ENCODE data around the gene LOXL1. TPM values are rescaled to one million over a fixed set of nuclear protein-coding genes. Genes with fewer than 3 reads are reported as not detected.
A peak's percentile ranks its signal among the peaks of the same experiment; 100 is the strongest.

Gene LOXL1
- total RNA-seq, 1 donor from 2014 or later = 11.1 TPM

DNA sequence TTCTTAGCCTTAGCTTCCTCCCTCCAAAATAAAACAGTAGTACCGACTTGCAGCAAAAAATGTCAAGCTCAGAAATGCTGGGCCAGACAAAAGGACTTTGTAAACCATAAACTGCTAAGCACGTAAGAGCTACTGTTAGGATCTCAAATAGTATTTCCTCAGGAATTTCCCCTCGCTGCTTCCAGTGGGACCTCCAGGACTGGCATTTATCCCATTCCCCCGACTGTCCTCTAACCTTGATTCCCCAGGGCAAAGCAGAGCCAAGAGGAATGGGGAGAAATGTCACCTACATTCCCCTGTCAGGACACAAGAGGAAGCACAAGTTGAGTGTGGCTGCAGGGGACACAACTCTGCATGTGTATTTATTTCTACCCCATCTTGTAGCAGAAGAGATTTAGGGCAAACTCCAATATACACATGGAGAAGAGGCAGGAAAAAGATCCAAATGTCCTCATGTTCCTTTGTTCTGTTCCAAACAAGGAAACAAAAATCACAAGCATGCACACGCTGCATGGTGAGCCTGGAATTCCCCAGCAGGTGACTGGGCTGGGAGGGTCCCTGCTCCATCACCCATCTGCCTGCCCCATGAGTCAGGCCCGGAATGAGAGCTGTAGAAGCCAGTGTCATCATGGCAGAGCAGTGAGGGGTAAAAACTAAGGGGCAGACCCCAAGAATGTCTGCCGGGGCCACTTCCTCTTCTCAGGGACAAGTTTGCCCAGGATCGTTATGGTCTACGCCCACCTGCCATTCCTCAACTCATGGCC is 61.6 kb downstream of the LOXL1 start:
- Histone ChIP-seq H3K27me3 (no peaks in the 10 kb centered on the region), H3K4me3 (no peak overlapping the region), H3K27ac (peak overlapping the region; percentile 80), H3K4me1 (peaks cover 69% of the 10 kb centered on the region), H3K36me3 (no peaks in the 10 kb centered on the region), H3K9me3 (no peaks in the 10 kb centered on the region)
- TF ChIP-seq, protein P1, sequence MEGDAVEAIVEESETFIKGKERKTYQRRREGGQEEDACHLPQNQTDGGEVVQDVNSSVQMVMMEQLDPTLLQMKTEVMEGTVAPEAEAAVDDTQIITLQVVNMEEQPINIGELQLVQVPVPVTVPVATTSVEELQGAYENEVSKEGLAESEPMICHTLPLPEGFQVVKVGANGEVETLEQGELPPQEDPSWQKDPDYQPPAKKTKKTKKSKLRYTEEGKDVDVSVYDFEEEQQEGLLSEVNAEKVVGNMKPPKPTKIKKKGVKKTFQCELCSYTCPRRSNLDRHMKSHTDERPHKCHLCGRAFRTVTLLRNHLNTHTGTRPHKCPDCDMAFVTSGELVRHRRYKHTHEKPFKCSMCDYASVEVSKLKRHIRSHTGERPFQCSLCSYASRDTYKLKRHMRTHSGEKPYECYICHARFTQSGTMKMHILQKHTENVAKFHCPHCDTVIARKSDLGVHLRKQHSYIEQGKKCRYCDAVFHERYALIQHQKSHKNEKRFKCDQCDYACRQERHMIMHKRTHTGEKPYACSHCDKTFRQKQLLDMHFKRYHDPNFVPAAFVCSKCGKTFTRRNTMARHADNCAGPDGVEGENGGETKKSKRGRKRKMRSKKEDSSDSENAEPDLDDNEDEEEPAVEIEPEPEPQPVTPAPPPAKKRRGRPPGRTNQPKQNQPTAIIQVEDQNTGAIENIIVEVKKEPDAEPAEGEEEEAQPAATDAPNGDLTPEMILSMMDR (IDR thresholded peaks at IDR 0.05) = no peak
- no peak for DNase-seq
- no peak for ATAC-seq
- intact Hi-C loops (cut with DNase I) = no loop called here

DNA sequence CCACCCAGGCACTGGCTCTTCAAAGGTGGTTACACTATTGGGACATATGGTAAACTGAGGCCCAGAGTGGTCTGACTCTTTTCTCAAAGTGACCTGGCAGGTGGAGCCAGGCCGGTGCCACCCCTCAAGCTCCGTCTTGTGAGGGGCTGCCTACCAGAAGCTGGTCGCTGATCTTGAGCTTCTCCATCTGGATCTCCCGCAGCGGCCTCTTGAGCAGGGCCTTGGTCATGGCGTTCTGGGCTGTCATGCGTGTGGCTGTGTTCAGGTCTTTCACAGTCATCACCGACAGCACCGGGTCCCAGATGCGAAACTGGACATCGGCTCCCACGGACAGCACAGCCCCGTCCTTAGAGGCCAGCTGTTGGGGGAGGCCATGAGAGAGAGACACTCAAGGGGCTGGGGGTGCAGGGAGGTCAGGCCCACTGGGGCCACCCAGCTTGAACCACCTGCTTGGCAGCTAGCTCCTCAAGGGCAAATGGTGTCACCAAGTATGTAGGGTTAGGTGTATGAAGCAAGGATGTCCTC is 62.2 kb downstream of the LOXL1 start:
- Histone ChIP-seq H3K4me1 (peaks cover 69% of the 10 kb centered on the region), H3K4me3 (no peak overlapping the region), H3K36me3 (no peaks in the 10 kb centered on the region), H3K27me3 (no peaks in the 10 kb centered on the region), H3K9me3 (no peaks in the 10 kb centered on the region), H3K27ac (peak overlapping the region; percentile 80)
- intact Hi-C loops (cut with DNase I) = no loop called here
- TF ChIP-seq, protein P1 (IDR thresholded peaks at IDR 0.05) = no peak
- DNase-seq (no peak), ATAC-seq (no peak)

DNA sequence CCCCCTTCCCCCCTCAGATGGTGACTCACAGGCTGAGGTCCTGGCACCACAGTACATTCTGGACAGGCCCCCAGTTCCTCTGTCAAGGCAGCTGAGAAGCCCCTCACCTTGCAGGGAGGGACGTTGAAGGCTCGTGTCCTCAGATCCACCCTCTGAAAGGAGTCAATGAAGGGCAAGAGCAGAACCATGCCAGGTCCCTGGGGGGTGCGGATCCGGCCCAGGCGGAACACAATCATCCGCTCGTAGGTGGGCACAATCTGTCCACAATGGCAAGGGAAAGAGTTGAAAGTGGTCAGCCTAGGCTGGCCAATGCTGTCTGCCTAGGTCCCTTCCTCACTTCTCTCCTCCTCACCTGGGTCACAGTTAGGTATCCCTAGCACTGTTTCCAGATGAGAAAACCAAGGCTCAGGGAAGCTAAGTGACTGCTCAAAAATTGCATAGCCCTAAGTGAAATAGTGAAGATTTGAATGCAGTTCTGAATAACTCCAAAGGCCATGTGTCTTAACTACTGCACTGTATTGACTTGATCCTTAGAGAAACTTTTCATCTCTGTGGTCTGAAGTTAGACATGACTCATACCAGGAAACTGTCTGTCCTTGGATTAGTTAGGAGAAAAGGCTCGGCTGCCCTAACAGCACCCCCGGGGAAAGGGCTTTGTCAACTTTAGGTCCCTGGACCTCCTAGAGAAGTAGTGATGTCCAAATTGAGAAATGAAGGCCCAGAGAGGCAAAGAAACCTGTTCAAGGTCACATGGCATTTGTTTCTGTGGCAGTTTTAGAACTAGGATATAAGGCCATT is 62.9 kb downstream of the LOXL1 start:
- Histone ChIP-seq H3K4me3 (no peak overlapping the region), H3K9me3 (no peaks in the 10 kb centered on the region), H3K4me1 (peaks cover 68% of the 10 kb centered on the region), H3K27ac (peak overlapping the region; percentile 80), H3K27me3 (no peaks in the 10 kb centered on the region), H3K36me3 (no peaks in the 10 kb centered on the region)
- DNase-seq (peak; percentile 11), ATAC-seq (no peak)
- TF ChIP-seq, protein P1 (IDR thresholded peaks at IDR 0.05) = no peak
- intact Hi-C loops (cut with DNase I) = no loop called here

DNA sequence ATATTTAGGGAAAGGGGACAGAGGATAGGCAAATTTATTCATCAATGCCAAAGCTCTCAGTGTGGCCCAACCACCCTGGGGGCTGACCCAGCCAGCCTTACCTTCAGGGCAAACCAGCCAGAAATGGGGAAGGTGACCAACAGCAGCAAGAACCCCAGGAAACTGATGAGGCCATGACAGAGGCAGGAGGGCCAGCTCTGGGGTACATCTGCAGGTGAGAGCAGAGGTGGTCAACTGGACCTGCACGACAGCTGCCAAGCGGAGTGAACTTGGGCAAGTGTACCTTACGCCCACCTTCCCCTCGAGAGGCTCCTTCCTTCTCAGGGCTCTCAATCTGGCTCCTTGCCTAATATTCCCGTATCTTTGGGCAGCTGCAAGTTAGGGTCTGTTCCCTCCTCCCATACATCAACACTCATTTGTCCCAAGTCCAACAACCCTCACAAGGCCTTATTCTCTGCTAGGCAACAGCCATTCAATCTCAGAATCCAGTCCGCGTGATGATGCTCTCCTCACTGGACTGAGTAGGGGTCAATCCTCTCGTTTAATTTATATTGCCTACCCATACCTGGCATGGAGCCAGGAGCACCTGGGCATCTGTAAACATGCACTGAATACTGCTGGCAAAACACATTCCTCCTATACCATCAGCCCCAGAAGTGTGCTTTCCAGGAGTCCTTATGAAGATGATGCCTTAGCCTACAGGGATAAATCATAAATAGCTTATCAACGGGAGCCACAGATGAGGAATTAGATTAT is 64.2 kb downstream of the LOXL1 start:
- no peaks in the 10 kb centered on the region for H3K36me3 ChIP-seq
- TF ChIP-seq, protein P1 (IDR thresholded peaks at IDR 0.05) = no peak
- DNase-seq (no peak), ATAC-seq (no peak)
- H3K27ac ChIP-seq = peak overlapping the region; percentile 80
- no peaks in the 10 kb centered on the region for H3K9me3 ChIP-seq
- peak overlapping the region; percentile 91 for H3K4me3 ChIP-seq
- H3K27me3 ChIP-seq = no peaks in the 10 kb centered on the region
- intact Hi-C loops (cut with DNase I) = no loop called here
- H3K4me1 ChIP-seq = peaks cover 58% of the 10 kb centered on the region

DNA sequence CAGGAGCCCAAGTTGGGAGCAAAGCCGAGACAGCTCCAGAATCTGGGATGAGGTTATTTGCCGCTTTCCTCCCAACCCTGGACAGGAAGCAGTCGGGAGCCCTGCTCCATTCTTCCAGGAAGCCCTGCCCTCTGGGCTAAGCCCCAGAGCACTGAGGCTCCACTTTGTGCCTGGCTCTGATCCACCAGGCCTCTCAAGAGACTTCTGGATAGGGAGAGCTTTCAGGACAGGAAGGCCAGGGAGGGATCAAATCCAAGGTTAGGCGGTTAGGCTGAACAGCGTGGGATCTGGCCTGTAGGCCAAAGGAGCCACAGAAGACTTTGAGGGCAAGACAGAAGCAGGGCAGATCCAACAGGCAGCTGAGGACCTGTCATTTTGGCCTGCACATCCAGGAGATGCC is 65.0 kb downstream of the LOXL1 start:
- TF ChIP-seq, protein P1 (IDR thresholded peaks at IDR 0.05) = no peak
- intact Hi-C loops (cut with DNase I) = no loop called here
- no peaks in the 10 kb centered on the region for H3K9me3 ChIP-seq
- no peaks in the 10 kb centered on the region for H3K27me3 ChIP-seq
- H3K27ac ChIP-seq = peak overlapping the region; percentile 80
- peaks cover 60% of the 10 kb centered on the region for H3K4me1 ChIP-seq
- no peaks in the 10 kb centered on the region for H3K36me3 ChIP-seq
- peak; percentile 31 for ATAC-seq
- peak; percentile 85 for DNase-seq
- peak overlapping the region; percentile 91 for H3K4me3 ChIP-seq

Data from upper lobe of right lung (tissue), 1 donor.